ENCODE results near the gene SHE.

- TF ChIP-seq, protein P1, sequence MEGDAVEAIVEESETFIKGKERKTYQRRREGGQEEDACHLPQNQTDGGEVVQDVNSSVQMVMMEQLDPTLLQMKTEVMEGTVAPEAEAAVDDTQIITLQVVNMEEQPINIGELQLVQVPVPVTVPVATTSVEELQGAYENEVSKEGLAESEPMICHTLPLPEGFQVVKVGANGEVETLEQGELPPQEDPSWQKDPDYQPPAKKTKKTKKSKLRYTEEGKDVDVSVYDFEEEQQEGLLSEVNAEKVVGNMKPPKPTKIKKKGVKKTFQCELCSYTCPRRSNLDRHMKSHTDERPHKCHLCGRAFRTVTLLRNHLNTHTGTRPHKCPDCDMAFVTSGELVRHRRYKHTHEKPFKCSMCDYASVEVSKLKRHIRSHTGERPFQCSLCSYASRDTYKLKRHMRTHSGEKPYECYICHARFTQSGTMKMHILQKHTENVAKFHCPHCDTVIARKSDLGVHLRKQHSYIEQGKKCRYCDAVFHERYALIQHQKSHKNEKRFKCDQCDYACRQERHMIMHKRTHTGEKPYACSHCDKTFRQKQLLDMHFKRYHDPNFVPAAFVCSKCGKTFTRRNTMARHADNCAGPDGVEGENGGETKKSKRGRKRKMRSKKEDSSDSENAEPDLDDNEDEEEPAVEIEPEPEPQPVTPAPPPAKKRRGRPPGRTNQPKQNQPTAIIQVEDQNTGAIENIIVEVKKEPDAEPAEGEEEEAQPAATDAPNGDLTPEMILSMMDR (IDR thresholded peaks at IDR 0.05; ENCODE audit: insufficient read depth, low read length, poor library complexity, severe bottlenecking): no peak
- TF ChIP-seq EZH2phosphoT487 (conservative IDR thresholded peaks at IDR 0.05; ENCODE audit: low read length): no peak
These were observed 47.9 kb upstream of the SHE start for GRCh38 chr1:154550070-154550469.
